Suprapubic skin (tissue), 4 donors: ENCODE results near the gene NFIA.

Experiments
- POLR2A ChIP-seq, 2 donors: fragments of 450-650 bp; IDR thresholded peaks; one replicate each; pipeline ENCODE4 v1.6.1; 2017; ENCODE audit warnings: antibody characterized with exemption in 2 of 2, mild to moderate bottlenecking in 2 of 2, moderate library complexity in 2 of 2
- POLR2AphosphoS5 ChIP-seq, 3 donors: sonication (generic); formaldehyde crosslinking; IDR thresholded peaks; one replicate each; pipeline ENCODE4 v1.6.1; 2017; ENCODE audit warnings: antibody characterized with exemption in 3 of 3
- TF ChIP-seq, protein P1 (sequence below), 2 donors: fragments of 200-600 bp in 1 of 2; fragments of 450-650 bp in 1 of 2; sonication (generic) in 1 of 2; IDR thresholded peaks; one replicate each; pipeline ENCODE4 v1.5.1; 2016 to 2019; ENCODE audit warnings: antibody characterized with exemption in 2 of 2, mild to moderate bottlenecking in 1 of 2, moderate library complexity in 1 of 2

DNA sequence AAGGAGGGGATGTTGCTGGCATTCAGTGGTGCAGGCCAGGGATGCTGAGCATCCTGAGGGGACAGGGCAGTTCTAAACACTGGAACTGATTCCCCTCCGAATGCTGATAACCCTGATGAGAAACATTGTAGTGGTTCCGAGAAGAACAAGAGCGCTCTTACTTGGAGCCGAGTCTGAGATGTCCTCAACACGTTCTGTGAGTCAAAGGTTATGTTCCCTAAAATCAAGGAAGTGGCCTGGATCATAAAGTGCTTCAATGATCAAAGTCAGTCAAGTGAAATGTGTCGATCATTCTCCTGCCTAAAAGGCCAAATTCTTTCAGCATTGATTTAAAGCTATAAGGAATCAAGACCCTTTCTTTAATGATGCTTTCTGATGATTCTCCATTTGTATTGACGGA lies 234.1 kb downstream of the NFIA start:
- TF ChIP-seq POLR2A (IDR thresholded peaks at IDR 0.05) (no peak), POLR2AphosphoS5 (IDR thresholded peaks at IDR 0.05) (no peak)
- TF ChIP-seq, protein P1, sequence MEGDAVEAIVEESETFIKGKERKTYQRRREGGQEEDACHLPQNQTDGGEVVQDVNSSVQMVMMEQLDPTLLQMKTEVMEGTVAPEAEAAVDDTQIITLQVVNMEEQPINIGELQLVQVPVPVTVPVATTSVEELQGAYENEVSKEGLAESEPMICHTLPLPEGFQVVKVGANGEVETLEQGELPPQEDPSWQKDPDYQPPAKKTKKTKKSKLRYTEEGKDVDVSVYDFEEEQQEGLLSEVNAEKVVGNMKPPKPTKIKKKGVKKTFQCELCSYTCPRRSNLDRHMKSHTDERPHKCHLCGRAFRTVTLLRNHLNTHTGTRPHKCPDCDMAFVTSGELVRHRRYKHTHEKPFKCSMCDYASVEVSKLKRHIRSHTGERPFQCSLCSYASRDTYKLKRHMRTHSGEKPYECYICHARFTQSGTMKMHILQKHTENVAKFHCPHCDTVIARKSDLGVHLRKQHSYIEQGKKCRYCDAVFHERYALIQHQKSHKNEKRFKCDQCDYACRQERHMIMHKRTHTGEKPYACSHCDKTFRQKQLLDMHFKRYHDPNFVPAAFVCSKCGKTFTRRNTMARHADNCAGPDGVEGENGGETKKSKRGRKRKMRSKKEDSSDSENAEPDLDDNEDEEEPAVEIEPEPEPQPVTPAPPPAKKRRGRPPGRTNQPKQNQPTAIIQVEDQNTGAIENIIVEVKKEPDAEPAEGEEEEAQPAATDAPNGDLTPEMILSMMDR (IDR thresholded peaks at IDR 0.05), result no peak
